OCI-LY3 (cell line): Measurements from ENCODE around the gene WNT9A.

Experiments used
- H2AFZ ChIP-seq: fragments of 200-600, 300-600 bp; shearing (Covaris generic); 2 replicates; pipeline ENCODE4 v1.6.0; 2014; ENCODE audit warnings: antibody characterized with exemption, low read depth, low read length
- H3K27ac ChIP-seq: fragments of 200-600, 300-600 bp; sonication (generic); 2 replicates; pipeline ENCODE4 v1.5.1; 2014; ENCODE audit warnings: mild to moderate bottlenecking, low read length, moderate library complexity, mixed read lengths
- H3K27me3 ChIP-seq: fragments of 200-600, 300-600 bp; sonication (generic); 2 replicates; pipeline ENCODE4 v1.6.1; 2014; ENCODE audit warnings: low read depth, low read length, mixed read lengths
- H3K36me3 ChIP-seq: fragments of 200-600, 300-600 bp; sonication (generic); replicated peaks from 2 replicates; pipeline ENCODE3; 2014; ENCODE audit warnings: low read depth, low read length, mixed read lengths
- H3K4me1 ChIP-seq: fragments of 300-600, 200-600 bp; sonication (generic); 2 replicates; pipeline ENCODE4 v1.6.1; 2014; ENCODE audit warnings: low read length, mixed read lengths
- H3K4me2 ChIP-seq: fragments of 200-600, 300-600 bp; sonication (generic); 2 replicates; pipeline ENCODE4 v1.6.1; 2014; ENCODE audit warnings: low read length, mixed read lengths
- H3K4me3 ChIP-seq: fragments of 300-600, 200-600 bp; sonication (generic); 2 replicates; pipeline ENCODE4 v1.5.1; 2014; ENCODE audit warnings: antibody characterized with exemption, mild to moderate bottlenecking, low read length, moderate library complexity
- H3K79me2 ChIP-seq: fragments of 300-600, 200-600 bp; shearing (Covaris generic); 2 replicates; pipeline ENCODE4 v1.6.1; 2014; ENCODE audit warnings: mild to moderate bottlenecking, low read length, mixed read lengths
- H3K9ac ChIP-seq: fragments of 300-600, 200-600 bp; shearing (Covaris generic); 2 replicates; pipeline ENCODE4 v1.6.0; 2014; ENCODE audit warnings: mild to moderate bottlenecking, low read length, moderate library complexity
- H3K9me3 ChIP-seq: fragments of 200-600, 300-600 bp; shearing (Covaris generic); 2 replicates; pipeline ENCODE4 v1.6.1; 2014; ENCODE audit warnings: low read length, mixed read lengths; ENCODE audit not compliant: insufficient read depth
- H4K20me1 ChIP-seq: fragments of 200-600, 300-600 bp; sonication (generic); 2 replicates; pipeline ENCODE4 v1.6.1; 2016; ENCODE audit warnings: low read length, mixed read lengths; ENCODE audit not compliant: insufficient read depth
- CTCF ChIP-seq: fragments of 200-600, 300-600 bp; sonication (generic); IDR thresholded peaks from 2 replicates; pipeline ENCODE4 v1.5.1; 2014; ENCODE audit warnings: antibody characterized with exemption, low read length, low read depth
- EZH2phosphoT487 ChIP-seq: fragments of 200-600 bp; shearing (Covaris generic); IDR thresholded peaks from 2 replicates; pipeline ENCODE4 v1.6.1; 2018; ENCODE audit warnings: antibody characterized with exemption, mixed run types, low read depth

Gene WNT9A

GRCh38 chr1:227925582-227926198, 22.0 kb downstream of the WNT9A start:
- Histone ChIP-seq H2AFZ (no peak overlapping the region; the same call in 1 of the 2 replicates), H3K4me2 (peak overlapping the region; percentile 66), H3K27me3 (no peaks in the 10 kb centered on the region), H4K20me1 (no peaks in the 10 kb centered on the region), H3K9ac (peak overlapping the region; percentile 79), H3K79me2 (peaks cover 19% of the 10 kb centered on the region), H3K27ac (peak overlapping the region; percentile 82), H3K36me3 (no peaks in the 10 kb centered on the region), H3K9me3 (no peaks in the 10 kb centered on the region), H3K4me1 (peaks cover 11% of the 10 kb centered on the region), H3K4me3 (peak overlapping the region; percentile 79)
- TF ChIP-seq EZH2phosphoT487: no peak
- no peak for TF ChIP-seq CTCF

GRCh38 chr1:227924833-227925574, 22.7 kb downstream of the WNT9A start:
- Histone ChIP-seq H3K4me2 (peak overlapping the region; percentile 66), H3K9ac (peak overlapping the region; percentile 79), H3K4me1 (peaks cover 11% of the 10 kb centered on the region), H3K79me2 (peaks cover 19% of the 10 kb centered on the region), H3K27ac (peak overlapping the region; percentile 82), H2AFZ (no peak overlapping the region; the same call in 1 of the 2 replicates), H4K20me1 (no peaks in the 10 kb centered on the region), H3K27me3 (no peaks in the 10 kb centered on the region), H3K36me3 (no peaks in the 10 kb centered on the region), H3K4me3 (peak overlapping the region; percentile 79), H3K9me3 (no peaks in the 10 kb centered on the region)
- TF ChIP-seq EZH2phosphoT487 (no peak), CTCF (no peak)

GRCh38 chr1:227924168-227924832, 23.4 kb downstream of the WNT9A start:
- Histone ChIP-seq H3K4me1 (peaks cover 11% of the 10 kb centered on the region), H3K27ac (peak overlapping the region; percentile 82)
- TF ChIP-seq EZH2phosphoT487 (no peak), CTCF (no peak)

More at GRCh38 chr1:227924168-227924832, 23.4 kb downstream of the WNT9A start:
- H3K79me2 ChIP-seq: peaks cover 19% of the 10 kb centered on the region
- H4K20me1 ChIP-seq: no peaks in the 10 kb centered on the region
- H2AFZ ChIP-seq: no peak overlapping the region
- H3K9me3 ChIP-seq: no peaks in the 10 kb centered on the region
- H3K9ac ChIP-seq: peak overlapping the region; percentile 79
- peak overlapping the region; percentile 79 for H3K4me3 ChIP-seq
- H3K36me3 ChIP-seq: no peaks in the 10 kb centered on the region
- peak overlapping the region; percentile 66 for H3K4me2 ChIP-seq
- no peaks in the 10 kb centered on the region for H3K27me3 ChIP-seq
